NCI-H2196 treated with DMSO at 0.1 percent for 48 hours (cell line): ENCODE measurements around the gene CFAP100.

ENCODE experiments used
- DNase-seq: peaks from one replicate; lab custom pipeline; 2025; ENCODE audit not compliant: unreplicated experiment; lab: John Stamatoyannopoulos, UW

The CFAP100 gene

GRCh38 chr3:126399351-126399735 is 4.6 kb downstream of the CFAP100 start:
- no peak for DNase-seq

DNA sequence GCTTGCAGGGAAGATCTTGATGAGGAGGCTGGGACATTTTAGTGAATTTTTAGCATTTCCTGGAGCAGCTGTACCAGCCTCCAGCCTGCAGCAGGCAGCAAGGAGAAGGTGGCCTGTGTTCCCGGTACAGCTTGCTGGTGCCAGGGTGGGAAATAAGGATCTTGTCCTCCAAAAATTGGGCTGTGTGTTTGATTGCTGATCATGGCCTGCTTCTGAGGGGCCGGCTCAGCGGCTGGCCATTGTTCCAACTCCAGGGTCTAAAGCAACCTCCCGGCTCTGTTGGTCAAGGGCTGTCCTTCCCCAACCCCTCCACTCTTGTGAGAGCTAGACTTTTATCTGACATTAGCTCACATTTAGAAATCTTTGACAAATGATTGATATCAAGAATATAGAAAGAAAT is 5.0 kb downstream of the CFAP100 start:
- no peak for DNase-seq

- no peak for DNase-seq
Observed at GRCh38 chr3:126401611-126402160, 7.0 kb downstream of the CFAP100 start.

DNA sequence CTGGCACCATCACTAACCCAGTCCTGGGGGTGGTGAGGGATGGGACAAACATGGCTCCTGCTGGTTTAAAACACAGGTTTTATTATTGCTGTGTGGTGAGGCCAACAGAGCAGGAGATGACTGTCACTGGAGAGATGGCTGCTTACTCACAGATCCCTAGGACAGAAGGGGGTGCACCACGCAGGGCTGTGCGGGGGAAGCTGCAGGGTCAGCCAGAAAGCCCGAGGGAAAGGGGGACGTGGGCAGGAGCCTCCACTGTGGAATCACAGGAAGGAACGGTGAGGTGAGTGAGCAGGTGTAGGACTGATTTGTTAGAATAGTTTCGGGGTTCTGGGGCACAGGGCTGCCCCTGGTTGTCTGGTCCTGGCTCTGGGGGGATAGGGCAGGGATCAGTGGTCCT is 7.5 kb downstream of the CFAP100 start:
- DNase-seq: no peak

GRCh38 chr3:126402666-126403302 is 8.1 kb downstream of the CFAP100 start:
- no peak for DNase-seq

- DNase-seq: no peak
Observed at GRCh38 chr3:126406389-126407296, 11.9 kb downstream of the CFAP100 start.

GRCh38 chr3:126407412-126408044 is 12.8 kb downstream of the CFAP100 start:
- no peak for DNase-seq

GRCh38 chr3:126408099-126408498 is 13.4 kb downstream of the CFAP100 start:
- no peak for DNase-seq

- DNase-seq: no peak
Observed at GRCh38 chr3:126412841-126413692, 18.4 kb downstream of the CFAP100 start.

DNA sequence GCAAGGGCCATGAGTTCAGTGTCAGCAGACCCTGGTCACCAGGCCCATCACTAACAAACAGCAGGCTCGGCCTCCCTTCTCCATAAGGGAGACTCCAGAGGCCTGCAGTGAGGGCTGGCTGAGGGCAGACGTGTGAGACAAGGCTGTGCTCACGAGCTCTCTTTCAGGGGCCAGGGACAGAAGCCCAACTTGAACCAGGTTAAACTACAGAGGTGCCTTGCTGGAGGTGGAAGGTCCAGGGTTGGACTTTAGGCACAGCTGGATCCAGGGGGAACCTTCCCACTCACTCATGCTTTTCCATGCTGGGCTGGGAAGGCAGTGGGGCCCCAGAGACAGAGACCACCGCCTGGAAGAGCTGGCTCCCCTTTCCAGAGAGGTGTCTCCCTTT is 19.0 kb downstream of the CFAP100 start:
- no peak for DNase-seq

DNA sequence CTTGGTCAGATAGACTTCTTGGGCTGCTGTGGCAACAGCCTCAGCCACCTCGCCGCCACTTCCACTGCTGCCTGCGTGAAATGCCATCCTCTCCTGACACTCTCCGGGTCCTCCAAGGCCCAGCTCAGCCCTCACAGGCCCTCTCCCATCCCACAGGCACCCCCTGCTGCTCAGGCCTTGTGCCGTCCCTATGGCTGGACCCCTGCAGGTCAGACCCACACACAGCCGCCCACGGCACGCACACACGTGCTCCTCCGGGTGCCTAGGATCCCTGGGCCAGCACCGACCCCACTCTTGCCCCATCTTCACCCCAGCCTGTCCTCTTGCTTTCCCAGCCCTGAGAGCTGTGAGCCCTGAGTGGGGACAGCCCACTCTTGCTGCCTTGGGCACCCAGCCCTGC is 19.7 kb downstream of the CFAP100 start:
- DNase-seq: no peak

GRCh38 chr3:126414961-126415660 is 20.4 kb downstream of the CFAP100 start:
- no peak for DNase-seq

- no peak for DNase-seq
Observed at GRCh38 chr3:126415661-126416591, 21.2 kb downstream of the CFAP100 start.

GRCh38 chr3:126416943-126417342 is 22.2 kb downstream of the CFAP100 start:
- DNase-seq: no peak

- no peak for DNase-seq
Observed at GRCh38 chr3:126417515-126417914, 22.8 kb downstream of the CFAP100 start.

GRCh38 chr3:126417981-126418530 is 23.3 kb downstream of the CFAP100 start:
- DNase-seq: no peak

GRCh38 chr3:126418661-126419131 is 24.0 kb downstream of the CFAP100 start:
- no peak for DNase-seq

DNA sequence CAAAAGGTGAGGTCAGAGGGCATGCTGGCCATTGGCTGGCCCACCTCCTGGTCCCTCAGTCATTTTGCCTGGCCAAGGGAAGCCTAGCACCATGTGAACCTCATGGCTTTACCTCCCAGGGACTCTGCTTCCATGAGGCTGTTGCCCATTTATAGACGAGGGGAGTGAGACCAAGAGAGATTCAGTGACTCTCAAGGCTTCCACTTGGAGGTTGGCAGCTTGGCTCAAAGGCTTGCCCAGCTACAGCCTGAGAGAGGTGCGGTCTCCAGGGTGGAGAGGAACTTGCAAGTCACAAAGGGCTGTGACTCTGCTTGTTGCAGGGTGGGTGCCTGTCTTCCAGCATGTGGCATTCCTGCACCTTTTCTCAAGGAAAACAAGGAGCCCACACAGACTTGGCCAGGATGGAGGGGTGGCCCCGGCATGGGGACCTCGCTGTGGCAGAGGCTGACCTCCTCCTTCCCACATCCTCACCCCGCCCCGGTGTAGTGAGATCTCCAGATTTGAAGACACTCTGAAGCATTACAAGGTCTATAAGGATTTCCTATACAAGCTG is 24.5 kb downstream of the CFAP100 start:
- DNase-seq: no peak
